ENCODE measurements around the gene LGALS9. TPM values are rescaled to one million over a fixed set of nuclear protein-coding genes. Genes with fewer than 3 reads are reported as not detected.

Gene LGALS9
- polyA plus RNA-seq, 1 donor (not counting 4 experiments of a cell fraction or from before 2014, with no cell fraction given): 0.94 TPM

DNA sequence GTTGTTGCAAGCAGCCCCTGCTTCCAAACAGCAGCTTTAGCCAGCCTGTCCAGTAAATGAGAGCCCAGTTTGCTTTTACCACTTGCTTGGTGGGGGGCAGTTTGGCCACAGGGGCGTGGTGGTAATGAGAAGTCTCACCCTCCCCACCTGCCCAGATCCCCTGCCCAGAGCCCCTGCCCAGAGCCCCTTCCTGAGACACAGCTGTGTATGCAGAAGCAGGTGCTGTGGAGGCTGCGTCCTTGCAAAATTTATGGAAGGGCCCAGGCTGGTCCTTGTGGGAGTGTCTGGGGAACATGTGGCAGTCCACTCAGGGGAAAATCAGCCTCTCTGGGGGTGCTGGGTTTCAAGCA lies 27.6 kb upstream of the LGALS9 start:
- no peaks in the 10 kb centered on the region for H3K36me3 ChIP-seq (ENCODE audit: control insufficient read depth in 2 of 2, extremely low read depth in 1 of 2, insufficient read depth in 2 of 2, low read length in 2 of 2)
- H4K20me1 ChIP-seq (ENCODE audit: control insufficient read depth, extremely low read depth, insufficient read depth, low read length): no peaks in the 10 kb centered on the region

DNA sequence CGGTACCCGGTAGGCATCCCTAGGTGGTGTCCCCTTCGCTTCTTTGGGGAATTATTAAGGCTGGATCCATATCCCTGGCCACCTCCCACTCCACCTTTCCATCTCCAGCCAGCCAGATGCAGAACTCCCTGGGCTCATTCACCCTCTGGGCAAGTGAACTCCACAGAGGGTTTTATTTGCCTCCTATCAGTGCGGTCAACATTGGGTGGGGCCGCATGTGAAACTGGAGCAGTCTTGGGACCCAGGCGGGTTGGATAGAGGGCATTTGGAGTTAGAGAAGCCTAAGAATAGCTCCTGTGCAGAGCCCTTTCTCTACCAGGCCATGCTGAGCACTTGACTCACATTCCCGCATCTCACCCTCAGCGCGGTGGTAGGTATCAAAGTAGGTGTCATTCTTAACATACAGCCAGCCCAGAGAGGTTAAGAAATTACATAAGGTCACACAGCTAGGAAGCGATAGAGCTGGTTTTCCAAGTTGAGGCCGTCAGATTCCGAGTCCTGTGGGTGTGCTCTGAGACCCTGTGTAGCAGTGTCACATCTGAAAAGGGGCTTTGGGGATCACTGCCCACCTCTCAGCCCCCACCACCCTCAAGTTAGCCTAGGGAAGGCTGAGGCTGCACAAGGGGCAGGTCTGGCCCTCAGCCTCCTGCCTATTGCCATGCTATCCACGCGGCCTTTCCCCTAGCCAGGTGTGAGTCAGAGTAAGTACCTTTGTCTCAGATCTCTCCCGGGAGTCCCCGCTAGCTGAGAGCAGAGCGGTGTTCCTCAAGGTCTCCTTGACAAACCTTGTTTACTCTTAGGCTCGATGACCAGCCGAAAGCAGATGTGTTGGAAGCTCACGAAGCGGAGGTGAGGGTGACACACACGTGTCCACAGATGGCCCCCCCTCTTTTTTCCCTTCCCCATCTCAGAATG lies 26.9 kb upstream of the LGALS9 start:
- no peak for DNase-seq (ENCODE audit: low read depth, low spot score)
- no peak overlapping the region for H2AFZ ChIP-seq (ENCODE audit: control insufficient read depth, low read length)
- H3K27me3 ChIP-seq (ENCODE audit: control insufficient read depth, extremely low read depth, insufficient read depth, low read length): no peaks in the 10 kb centered on the region
- dilution Hi-C loops (cut with MboI; ENCODE audit: extremely low pct_ligation_motif_present, low sequenced_read_pairs): no loop called here
- no peaks in the 10 kb centered on the region for H3K79me2 ChIP-seq (ENCODE audit: control insufficient read depth, insufficient read depth, low read length)
- H3K9ac ChIP-seq (ENCODE audit: control insufficient read depth, extremely low read depth, insufficient read depth, low read length): no peak overlapping the region
- H3K4me3 ChIP-seq (ENCODE audit: control insufficient read depth in 2 of 3, extremely low read depth in 1 of 3, insufficient read depth in 2 of 3, low read depth in 1 of 3, low read length in 3 of 3): no peak overlapping the region
- no peak for TF ChIP-seq EZH2 (IDR thresholded peaks at IDR 0.05; ENCODE audit: low read length)
- TF ChIP-seq, protein P1, sequence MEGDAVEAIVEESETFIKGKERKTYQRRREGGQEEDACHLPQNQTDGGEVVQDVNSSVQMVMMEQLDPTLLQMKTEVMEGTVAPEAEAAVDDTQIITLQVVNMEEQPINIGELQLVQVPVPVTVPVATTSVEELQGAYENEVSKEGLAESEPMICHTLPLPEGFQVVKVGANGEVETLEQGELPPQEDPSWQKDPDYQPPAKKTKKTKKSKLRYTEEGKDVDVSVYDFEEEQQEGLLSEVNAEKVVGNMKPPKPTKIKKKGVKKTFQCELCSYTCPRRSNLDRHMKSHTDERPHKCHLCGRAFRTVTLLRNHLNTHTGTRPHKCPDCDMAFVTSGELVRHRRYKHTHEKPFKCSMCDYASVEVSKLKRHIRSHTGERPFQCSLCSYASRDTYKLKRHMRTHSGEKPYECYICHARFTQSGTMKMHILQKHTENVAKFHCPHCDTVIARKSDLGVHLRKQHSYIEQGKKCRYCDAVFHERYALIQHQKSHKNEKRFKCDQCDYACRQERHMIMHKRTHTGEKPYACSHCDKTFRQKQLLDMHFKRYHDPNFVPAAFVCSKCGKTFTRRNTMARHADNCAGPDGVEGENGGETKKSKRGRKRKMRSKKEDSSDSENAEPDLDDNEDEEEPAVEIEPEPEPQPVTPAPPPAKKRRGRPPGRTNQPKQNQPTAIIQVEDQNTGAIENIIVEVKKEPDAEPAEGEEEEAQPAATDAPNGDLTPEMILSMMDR (optimal IDR thresholded peaks at IDR 0.05 in 1 of 3, IDR thresholded peaks at IDR 0.05 in 1 of 3, conservative IDR thresholded peaks at IDR 0.05 in 1 of 3; ENCODE audit: extremely low read depth in 1 of 3, insufficient read depth in 2 of 3, low read length in 3 of 3): no peak
- H3K4me2 ChIP-seq (ENCODE audit: control insufficient read depth, extremely low read depth, insufficient read depth, low read depth, low read length): no peak overlapping the region
- no peaks in the 10 kb centered on the region for H3K9me3 ChIP-seq (ENCODE audit: control insufficient read depth, low read depth, low read length)
- no peak overlapping the region for H3K27ac ChIP-seq (ENCODE audit: control insufficient read depth, insufficient read depth, low read length)
- no peaks in the 10 kb centered on the region for H4K20me1 ChIP-seq (ENCODE audit: control insufficient read depth, extremely low read depth, insufficient read depth, low read length)
- no peaks in the 10 kb centered on the region for H3K36me3 ChIP-seq (ENCODE audit: control insufficient read depth in 2 of 2, extremely low read depth in 1 of 2, insufficient read depth in 2 of 2, low read length in 2 of 2)
- H3K4me1 ChIP-seq (ENCODE audit: control insufficient read depth, extremely low read depth, insufficient read depth, low read length): peaks cover 4% of the 10 kb centered on the region
- FAIRE-seq: no peak
- H3K9me1 ChIP-seq (ENCODE audit: control insufficient read depth, extremely low read depth, insufficient read depth, low read length): no peaks in the 10 kb centered on the region

More for the DNA sequence above, 27.6 kb upstream of the LGALS9 start:
- Histone ChIP-seq H3K79me2 (ENCODE audit: control insufficient read depth, insufficient read depth, low read length) (no peaks in the 10 kb centered on the region), H3K9me3 (ENCODE audit: control insufficient read depth, low read depth, low read length) (no peaks in the 10 kb centered on the region), H3K4me3 (ENCODE audit: control insufficient read depth in 2 of 3, extremely low read depth in 1 of 3, insufficient read depth in 2 of 3, low read depth in 1 of 3, low read length in 3 of 3) (no peak overlapping the region), H3K9me1 (ENCODE audit: control insufficient read depth, extremely low read depth, insufficient read depth, low read length) (no peaks in the 10 kb centered on the region), H3K27me3 (ENCODE audit: control insufficient read depth, extremely low read depth, insufficient read depth, low read length) (no peaks in the 10 kb centered on the region), H3K9ac (ENCODE audit: control insufficient read depth, extremely low read depth, insufficient read depth, low read length) (no peak overlapping the region), H3K27ac (ENCODE audit: control insufficient read depth, insufficient read depth, low read length) (no peak overlapping the region), H3K4me2 (ENCODE audit: control insufficient read depth, extremely low read depth, insufficient read depth, low read depth, low read length) (no peak overlapping the region), H2AFZ (ENCODE audit: control insufficient read depth, low read length) (no peak overlapping the region), H3K4me1 (ENCODE audit: control insufficient read depth, extremely low read depth, insufficient read depth, low read length) (peaks cover 4% of the 10 kb centered on the region)
- no peak for DNase-seq (ENCODE audit: low read depth, low spot score)
- FAIRE-seq: no peak
- dilution Hi-C loops (cut with MboI; ENCODE audit: extremely low pct_ligation_motif_present, low sequenced_read_pairs): no loop called here
- TF ChIP-seq, protein P1 (optimal IDR thresholded peaks at IDR 0.05 in 1 of 3, IDR thresholded peaks at IDR 0.05 in 1 of 3, conservative IDR thresholded peaks at IDR 0.05 in 1 of 3; ENCODE audit: extremely low read depth in 1 of 3, insufficient read depth in 2 of 3, low read length in 3 of 3): no peak
- TF ChIP-seq EZH2 (IDR thresholded peaks at IDR 0.05; ENCODE audit: low read length): no peak

All from keratinocyte (primary cell).